Thymus (tissue), 11 donors: ENCODE data around the gene TDRD9. TPM values are rescaled to one million over a fixed set of nuclear protein-coding genes. Genes with fewer than 3 reads are reported as not detected.
"Not testable (repeated sequence)": the region's sequence is repeated elsewhere in the genome, so short reads cannot be mapped to it uniquely, and the experiment has no call there.

Experiments used
- DNase-seq, 9 donors: peaks; one replicate each; pipeline ENCODE4 v3.0.0-alpha.2; 2013; ENCODE audit warnings: low spot score in 9 of 9, low read depth in 6 of 9, missing footprints in 1 of 9
- H3K27ac ChIP-seq, 2 donors: one replicate each; pipeline ENCODE4 v1.5.1; 2013; ENCODE audit warnings: control low read depth in 1 of 2, low read depth in 1 of 2, low read length in 1 of 2, mild to moderate bottlenecking in 1 of 2, moderate library complexity in 1 of 2
- H3K27me3 ChIP-seq, 2 donors: one replicate each; pipeline ENCODE4 v1.5.1; 2013; ENCODE audit warnings: low read length in 1 of 2; ENCODE audit not compliant: control insufficient read depth in 2 of 2, insufficient read depth in 1 of 2
- H3K36me3 ChIP-seq, 2 donors: one replicate each; pipeline ENCODE4 v1.5.1; 2013; ENCODE audit warnings: low read length in 1 of 2, mild to moderate bottlenecking in 1 of 2, moderate library complexity in 1 of 2; ENCODE audit not compliant: control insufficient read depth in 2 of 2, insufficient read depth in 2 of 2
- H3K4me1 ChIP-seq, 2 donors: one replicate each; pipeline ENCODE4 v1.5.1; 2013; ENCODE audit warnings: low read length in 2 of 2; ENCODE audit not compliant: control insufficient read depth in 2 of 2, insufficient read depth in 2 of 2
- H3K4me3 ChIP-seq, 2 donors: one replicate each; pipeline ENCODE4 v1.5.1; 2013; ENCODE audit warnings: low read length in 2 of 2, control low read depth in 1 of 2, mild to moderate bottlenecking in 1 of 2
- H3K9me3 ChIP-seq, 2 donors: one replicate each; pipeline ENCODE4 v1.5.1; 2013; ENCODE audit warnings: low read length in 1 of 2, mild to moderate bottlenecking in 1 of 2; ENCODE audit not compliant: control insufficient read depth in 2 of 2, insufficient read depth in 1 of 2
- WGBS: extraction: QIAGEN DNeasy Blood & Tissue Kit; methylation state at CpG from one replicate; pipeline ENCODE4 v1.1.7; 2013; 5-methylcytosine and 5-hydroxymethylcytosine counted together
- polyA plus RNA-seq: library from polyadenylated mRNA; stranded (reverse); fragments of 200-250 nt; gene quantifications from one replicate; pipeline ENCODE4 v1.2.3, GENCODE V29; 2013
- total RNA-seq: library from RNA; stranded (reverse); fragments of 120-200 nt; gene quantifications from one replicate; pipeline ENCODE4 v1.2.4, GENCODE V29; 2013
- donor health status: healthy.

Gene TDRD9
- total and polyA plus RNA-seq, 2 donors, result 0.76 to 3.8 TPM

- H3K4me3 ChIP-seq, result no peak overlapping the region
- 87% methylated on average over 6 of the region's 6 CpGs for WGBS
- peaks cover 0 to 4% of the 10 kb centered on the region in 2 donors for H3K9me3 ChIP-seq
- H3K36me3 ChIP-seq, result peaks cover 23 to 35% of the 10 kb centered on the region in 2 donors
- no peaks in the 10 kb centered on the region for H3K27me3 ChIP-seq
- peaks cover 0 to 7% of the 10 kb centered on the region in 2 donors for H3K4me1 ChIP-seq
- no peak for DNase-seq
- no peak overlapping the region for H3K27ac ChIP-seq
These were observed 17.3 kb upstream of the TDRD9 start for GRCh38 chr14:103910984-103911383.

GRCh38 chr14:103915616-103916015 lies 12.6 kb upstream of the TDRD9 start:
- no peaks in the 10 kb centered on the region for H3K27me3 ChIP-seq
- H3K9me3 ChIP-seq, result no peaks in the 10 kb centered on the region
- peaks cover 4 to 7% of the 10 kb centered on the region in 2 donors for H3K4me1 ChIP-seq
- H3K4me3 ChIP-seq, result no peak overlapping the region
- H3K36me3 ChIP-seq, result peaks cover 39 to 52% of the 10 kb centered on the region in 2 donors
- WGBS, result 98% methylated on average over 6 of the region's 6 CpGs
- no peak overlapping the region for H3K27ac ChIP-seq
- DNase-seq, result no peak

DNA sequence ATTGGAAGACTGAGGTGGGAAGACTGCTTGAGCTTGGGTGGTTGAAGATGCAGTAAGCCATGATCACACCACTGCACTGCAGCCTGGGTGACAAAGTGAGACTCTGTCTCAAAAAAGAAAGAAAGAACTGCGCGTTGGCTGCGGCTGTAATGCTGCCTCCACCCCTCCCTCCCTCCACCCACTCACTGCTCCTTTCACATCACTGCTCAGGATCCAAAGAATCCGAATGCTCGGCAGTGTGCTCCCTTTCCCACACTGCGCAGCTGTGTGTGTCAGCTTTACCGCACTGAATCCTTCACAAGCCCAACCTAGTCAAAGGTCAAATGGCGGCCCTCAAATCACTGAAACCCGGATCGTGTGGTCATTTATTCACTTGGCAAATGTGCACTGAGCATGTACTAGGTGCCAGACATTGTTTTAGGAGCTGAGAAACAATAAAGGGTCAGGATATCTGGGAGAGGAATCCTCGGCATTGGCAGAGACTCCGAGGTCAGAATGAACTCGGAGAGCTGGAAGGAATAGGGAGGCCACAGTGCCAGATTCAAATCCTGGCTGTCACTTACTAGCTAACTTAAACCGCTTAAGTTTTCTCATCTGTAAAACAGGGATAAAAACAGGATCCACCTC lies 11.5 kb upstream of the TDRD9 start:
- Histone ChIP-seq H3K27me3 (no peaks in the 10 kb centered on the region), H3K4me1 (peaks cover 7 to 8% of the 10 kb centered on the region in 2 donors), H3K9me3 (no peaks in the 10 kb centered on the region), H3K27ac (no peak overlapping the region), H3K36me3 (peaks cover 31 to 46% of the 10 kb centered on the region in 2 donors), H3K4me3 (no peak overlapping the region)
- 94% methylated on average over 14 of the region's 14 CpGs for WGBS
- DNase-seq, result no peak

DNA sequence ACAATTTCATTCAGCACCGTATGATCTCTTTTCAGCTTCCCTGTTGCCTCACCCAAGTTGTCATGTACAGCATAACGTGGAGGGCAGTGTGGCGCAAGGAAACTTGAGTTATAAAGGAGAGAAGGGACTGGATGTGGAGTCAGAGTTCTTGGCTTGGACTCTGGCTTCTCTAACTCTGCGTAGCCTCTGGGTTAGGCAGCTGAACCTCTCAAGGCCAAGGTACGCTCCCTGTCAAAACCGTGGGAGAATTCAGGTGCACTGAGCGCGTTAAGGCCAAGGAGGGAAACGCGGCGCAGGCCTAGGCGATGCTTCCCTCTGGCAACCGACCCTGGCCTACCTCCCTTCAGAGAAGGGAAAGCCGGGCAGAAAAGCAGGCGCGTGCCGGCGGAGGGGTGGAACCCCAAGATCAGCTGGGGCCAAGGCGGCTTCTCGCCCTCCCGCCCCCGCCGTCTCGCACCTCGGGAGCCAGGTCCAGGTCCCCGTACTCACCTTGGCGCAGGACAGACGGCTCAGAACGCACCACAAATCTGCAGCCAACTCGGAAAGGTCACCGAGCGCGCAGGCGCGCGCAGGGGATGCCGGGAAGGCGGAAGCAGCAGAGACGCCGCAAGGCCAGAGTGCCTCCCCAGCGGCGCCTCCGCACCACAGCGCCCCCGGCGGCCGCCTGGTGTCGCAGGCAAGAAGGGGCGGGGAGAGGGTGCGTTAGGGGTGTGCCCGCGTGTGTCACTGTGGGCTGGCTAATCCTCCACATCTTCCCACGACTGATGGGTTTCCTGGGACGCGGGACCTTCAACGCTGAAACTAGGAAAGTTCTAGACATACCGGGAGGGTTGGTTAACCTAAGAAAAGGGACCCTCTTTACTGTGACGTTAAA lies 7.0 kb upstream of the TDRD9 start:
- H3K9me3 ChIP-seq, result no peaks in the 10 kb centered on the region
- peaks cover 16 to 17% of the 10 kb centered on the region in 2 donors for H3K36me3 ChIP-seq
- peak overlapping the region; percentile 76 for H3K4me3 ChIP-seq
- H3K27me3 ChIP-seq, result peaks cover 3 to 4% of the 10 kb centered on the region in 2 donors
- peak; percentile 85 to 97 (median 93) for DNase-seq
- H3K27ac ChIP-seq, result peak overlapping the region; percentile 70 to 87
- 2% methylated on average over 58 of the region's 58 CpGs for WGBS
- H3K4me1 ChIP-seq, result peaks cover 7 to 8% of the 10 kb centered on the region in 2 donors

DNA sequence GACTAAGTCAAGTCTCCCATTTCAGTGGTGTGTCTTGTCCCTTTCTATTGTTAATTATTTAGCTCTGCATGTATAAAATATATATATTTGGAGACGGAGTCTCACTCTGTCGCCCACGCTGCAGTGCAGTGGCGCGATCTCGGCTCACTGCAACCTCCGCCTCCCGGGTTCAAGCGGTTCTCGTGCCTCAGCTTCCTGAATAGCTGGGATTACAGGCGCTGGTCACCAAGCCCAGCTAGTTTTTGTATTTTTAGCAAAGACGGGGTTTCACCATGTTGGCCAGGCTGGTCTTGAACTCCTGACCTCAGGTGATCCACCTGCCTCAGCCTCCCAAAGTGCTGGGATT lies 6.4 kb upstream of the TDRD9 start:
- not testable (repeated sequence) for H3K4me1 ChIP-seq, H3K27ac ChIP-seq
- 75% methylated on average over 12 of the region's 12 CpGs for whole genome bisulfite sequencing

DNA sequence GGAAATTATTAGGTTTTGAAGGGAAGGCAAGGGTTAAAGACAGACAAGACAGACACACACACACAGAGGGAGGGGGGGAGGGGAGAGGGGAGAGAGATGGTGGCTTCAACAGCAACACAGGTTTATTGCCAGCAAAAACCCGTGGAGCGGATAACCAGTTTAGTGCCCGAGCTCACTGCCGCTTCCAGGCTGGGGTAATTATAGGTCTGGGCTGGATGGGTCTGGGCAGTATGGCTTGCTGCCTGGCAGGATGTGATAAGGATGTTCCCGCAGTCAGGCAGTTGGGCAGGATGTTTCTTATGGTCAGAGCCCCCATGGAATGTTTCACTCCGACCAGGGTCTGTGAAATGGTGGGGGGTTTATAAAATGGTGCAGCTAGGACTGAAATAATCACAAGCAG lies 4.4 kb upstream of the TDRD9 start:
- no peak overlapping the region for H3K4me3 ChIP-seq
- no peak for DNase-seq
- H3K27ac ChIP-seq, result no peak overlapping the region
- peaks cover 3 to 4% of the 10 kb centered on the region in 2 donors for H3K27me3 ChIP-seq
- H3K9me3 ChIP-seq, result no peaks in the 10 kb centered on the region
- H3K4me1 ChIP-seq, result peaks cover 7 to 8% of the 10 kb centered on the region in 2 donors
- 6% methylated on average over 6 of the region's 6 CpGs for WGBS
- no peaks in the 10 kb centered on the region for H3K36me3 ChIP-seq

More for the DNA sequence above, 6.4 kb upstream of the TDRD9 start:
- peaks cover 12 to 13% of the 10 kb centered on the region in 2 donors for H3K36me3 ChIP-seq
- not testable (repeated sequence) for DNase-seq, H3K27me3 ChIP-seq, H3K4me3 ChIP-seq, H3K9me3 ChIP-seq

DNA sequence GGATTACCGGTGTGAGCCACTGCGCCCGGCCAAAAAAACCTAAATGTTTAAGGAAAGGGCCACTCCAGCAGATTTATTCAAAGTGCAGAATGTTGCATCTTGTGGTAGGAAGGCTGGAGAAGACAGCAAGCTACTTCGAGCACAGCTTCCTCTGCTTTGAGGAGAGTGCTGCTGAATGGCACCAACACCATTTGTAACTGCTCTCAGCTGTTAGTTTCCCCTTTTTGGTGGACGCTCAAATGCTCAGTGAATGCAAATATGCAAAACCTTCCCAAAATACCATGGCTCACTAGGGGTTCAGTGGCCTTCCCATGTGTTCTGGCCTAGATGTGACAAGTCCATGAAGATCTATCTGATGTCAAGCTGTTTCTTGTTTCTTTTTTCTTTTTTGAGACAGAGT lies 2.9 kb upstream of the TDRD9 start:
- 72% methylated on average over 5 of the region's 5 CpGs for WGBS
- DNase-seq, result no peak
- Histone ChIP-seq H3K27ac (no peak overlapping the region), H3K4me1 (peaks cover 5 to 6% of the 10 kb centered on the region in 2 donors), H3K4me3 (no peak overlapping the region), H3K27me3 (peaks cover 3 to 4% of the 10 kb centered on the region in 2 donors), H3K9me3 (no peaks in the 10 kb centered on the region), H3K36me3 (no peaks in the 10 kb centered on the region)

GRCh38 chr14:103927566-103927965 lies 690 bp upstream of the TDRD9 start:
- peaks cover 3% of the 10 kb centered on the region in 2 donors for H3K27me3 ChIP-seq
- no peaks in the 10 kb centered on the region for H3K9me3 ChIP-seq
- no peaks in the 10 kb centered on the region for H3K36me3 ChIP-seq
- H3K4me1 ChIP-seq, result no peaks in the 10 kb centered on the region
- H3K4me3 ChIP-seq, result no peak overlapping the region
- WGBS, result 96% methylated on average over 18 of the region's 18 CpGs
- no peak overlapping the region for H3K27ac ChIP-seq
- DNase-seq, result no peak

DNA sequence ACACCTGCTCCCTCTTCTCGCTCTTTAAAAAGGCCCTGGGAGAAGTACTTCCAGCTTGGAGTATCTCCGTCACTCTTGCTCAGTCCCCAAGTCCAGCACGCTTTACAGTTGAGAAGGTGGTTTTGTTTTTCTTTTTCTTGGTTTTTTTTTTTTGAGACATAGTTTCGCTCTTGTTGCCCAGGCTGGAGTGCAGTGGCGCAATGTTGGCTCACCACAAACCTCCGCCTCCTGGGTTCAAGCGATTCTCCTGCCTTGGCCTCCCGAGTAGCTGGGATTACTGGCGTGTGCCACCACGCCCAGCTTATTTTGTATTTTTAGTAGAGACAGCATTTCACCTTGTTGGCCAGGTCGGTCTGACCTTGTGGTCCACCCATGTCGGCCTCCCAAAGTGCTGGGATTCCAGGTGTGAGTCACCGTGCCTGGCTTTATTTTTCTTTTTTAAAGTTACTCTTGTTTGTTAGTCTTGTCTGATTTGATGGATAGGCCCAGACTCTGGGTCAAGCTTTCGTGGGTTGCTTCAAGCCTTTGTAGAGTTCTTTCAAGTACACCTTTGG lies 1.9 kb downstream of the TDRD9 start:
- H3K4me3 ChIP-seq, result no peak overlapping the region
- H3K36me3 ChIP-seq, result no peaks in the 10 kb centered on the region
- no peaks in the 10 kb centered on the region for H3K27me3 ChIP-seq
- H3K9me3 ChIP-seq, result no peaks in the 10 kb centered on the region
- no peak for DNase-seq
- H3K27ac ChIP-seq, result no peak overlapping the region
- H3K4me1 ChIP-seq, result no peaks in the 10 kb centered on the region
- 95% methylated on average over 14 of the region's 14 CpGs for WGBS
